Breast epithelium (tissue), 3 donors: ENCODE results near the gene DTX3L.
"Not testable (repeated sequence)": the region's sequence is repeated elsewhere in the genome, so short reads cannot be mapped to it uniquely, and the experiment has no call there.

Experiments used
- CTCF ChIP-seq, 3 donors: fragments of 450-650 bp; IDR thresholded peaks; one replicate each; pipeline ENCODE4 v1.5.1; 2016 to 2017; ENCODE audit warnings: antibody characterized with exemption in 3 of 3, mild to moderate bottlenecking in 3 of 3, moderate library complexity in 3 of 3
- POLR2A ChIP-seq: fragments of 450-650 bp; IDR thresholded peaks from one replicate; pipeline ENCODE4 v1.6.1; 2016; ENCODE audit warnings: antibody characterized with exemption, mild to moderate bottlenecking, moderate library complexity
- POLR2AphosphoS5 ChIP-seq, 3 donors: sonication (generic); formaldehyde crosslinking; IDR thresholded peaks; one replicate each; pipeline ENCODE4 v1.6.1; 2017; ENCODE audit warnings: antibody characterized with exemption in 3 of 3

GRCh38 chr3:122568131-122568530, 4.0 kb downstream of the DTX3L start:
- not testable (repeated sequence) for TF ChIP-seq POLR2A; CTCF (IDR thresholded peaks at IDR 0.05); POLR2AphosphoS5 (IDR thresholded peaks at IDR 0.05)
